H9 (cell line): ENCODE results near the gene HIC2. TPM values are rescaled to one million over a fixed set of nuclear protein-coding genes. Genes with fewer than 3 reads are reported as not detected.
"Not testable (repeated sequence)": the region's sequence is repeated elsewhere in the genome, so short reads cannot be mapped to it uniquely, and the experiment has no call there.

Source experiments
- DNase-seq: peaks from one replicate; pipeline ENCODE4 v3.0.0-alpha.2; 2017
- H2AFZ ChIP-seq: one replicate; pipeline ENCODE4 v1.6.1; 2013; ENCODE audit warnings: mild to moderate bottlenecking, low read length, control low read depth, moderate library complexity
- H2AK5ac ChIP-seq: 2 replicates; pipeline ENCODE4 v1.6.1; 2013; ENCODE audit warnings: low read length, control low read depth, mixed read lengths; ENCODE audit not compliant: insufficient read length
- H2BK120ac ChIP-seq: one replicate; pipeline ENCODE4 v1.6.1; 2013; ENCODE audit warnings: low read depth, mild to moderate bottlenecking, low read length, control low read depth, inconsistent platforms; ENCODE audit not compliant: poor library complexity, severe bottlenecking
- H2BK12ac ChIP-seq: 2 replicates; pipeline ENCODE4 v1.6.1; 2013; ENCODE audit warnings: low read length, control low read depth, mixed read lengths, low read depth; ENCODE audit not compliant: insufficient read length
- H2BK15ac ChIP-seq: 2 replicates; pipeline ENCODE4 v1.6.1; 2013; ENCODE audit warnings: low read depth, low read length, control low read depth
- H2BK20ac ChIP-seq: one replicate; pipeline ENCODE4 v1.6.1; 2013; ENCODE audit warnings: low read depth, mild to moderate bottlenecking, low read length, control low read depth, inconsistent platforms; ENCODE audit not compliant: poor library complexity, severe bottlenecking
- H2BK5ac ChIP-seq: 2 replicates; pipeline ENCODE4 v1.6.1; 2013; ENCODE audit warnings: low read length, control low read depth, mixed read lengths; ENCODE audit not compliant: insufficient read length
- H3K14ac ChIP-seq: 2 replicates; pipeline ENCODE4 v1.6.1; 2013; ENCODE audit warnings: low read length, control low read depth; ENCODE audit not compliant: insufficient read depth
- H3K18ac ChIP-seq: 2 replicates; pipeline ENCODE4 v1.6.1; 2013; ENCODE audit warnings: low read depth, mild to moderate bottlenecking, mixed read lengths, low read length, control low read depth; ENCODE audit not compliant: insufficient read length
- H3K23ac ChIP-seq: 2 replicates; pipeline ENCODE4 v1.6.1; 2013; ENCODE audit warnings: low read length, control low read depth, mixed read lengths, low read depth; ENCODE audit not compliant: insufficient read length
- H3K23me2 ChIP-seq: 2 replicates; pipeline ENCODE4 v1.6.1; 2013; ENCODE audit warnings: low read depth, mild to moderate bottlenecking, mixed read lengths, low read length, control low read depth; ENCODE audit not compliant: insufficient read length, poor library complexity, severe bottlenecking
- H3K27ac ChIP-seq: 2 replicates; pipeline ENCODE4 v1.5.1; 2013; ENCODE audit warnings: low read length, control low read depth, mixed read lengths, low read depth; ENCODE audit not compliant: insufficient read length
- H3K27me3 ChIP-seq: 2 replicates; pipeline ENCODE4 v1.6.1; 2013; ENCODE audit warnings: low read length, control low read depth, inconsistent platforms; ENCODE audit not compliant: insufficient read depth
- H3K4ac ChIP-seq: 2 replicates; pipeline ENCODE4 v1.6.1; 2013; ENCODE audit warnings: low read depth, mild to moderate bottlenecking, control low read depth, inconsistent platforms, low read length, moderate library complexity
- H3K4me1 ChIP-seq: 2 replicates; pipeline ENCODE4 v1.6.1; 2013; ENCODE audit warnings: low read length, control low read depth, inconsistent platforms; ENCODE audit not compliant: insufficient read depth
- H3K4me2 ChIP-seq: 2 replicates; pipeline ENCODE4 v1.6.1; 2013; ENCODE audit warnings: low read length, control low read depth, mixed read lengths; ENCODE audit not compliant: insufficient read length, insufficient read depth
- H3K56ac ChIP-seq: 2 replicates; pipeline ENCODE4 v1.6.1; 2013; ENCODE audit warnings: low read depth, mild to moderate bottlenecking, mixed read lengths, low read length, control low read depth; ENCODE audit not compliant: insufficient read length
- H3K79me1 ChIP-seq: 2 replicates; pipeline ENCODE4 v1.6.1; 2013; ENCODE audit warnings: low read depth, mild to moderate bottlenecking, moderate library complexity, low read length, control low read depth, inconsistent platforms; ENCODE audit not compliant: insufficient read depth, poor library complexity, severe bottlenecking
- H3K79me2 ChIP-seq: 2 replicates; pipeline ENCODE4 v1.6.1; 2013; ENCODE audit warnings: low read length, control low read depth, inconsistent platforms; ENCODE audit not compliant: insufficient read depth
- H3K9ac ChIP-seq: 2 replicates; pipeline ENCODE4 v1.6.1; 2013; ENCODE audit warnings: low read length, control low read depth, mixed read lengths; ENCODE audit not compliant: insufficient read length; ENCODE audit errors: extremely low read depth
- H3K9me3 ChIP-seq: one replicate; pipeline ENCODE4 v1.6.1; 2013; ENCODE audit warnings: low read depth, low read length, inconsistent platforms; ENCODE audit not compliant: control insufficient read depth
- H3T11ph ChIP-seq: one replicate; pipeline ENCODE4 v1.6.1; 2013; ENCODE audit warnings: mild to moderate bottlenecking, low read length, control low read depth, inconsistent platforms
- H4K20me1 ChIP-seq: one replicate; pipeline ENCODE4 v1.6.1; 2013; ENCODE audit not compliant: control insufficient read depth, insufficient read length, insufficient read depth
- H4K5ac ChIP-seq: 2 replicates; pipeline ENCODE4 v1.6.1; 2013; ENCODE audit warnings: low read depth, mild to moderate bottlenecking, mixed read lengths, low read length, control low read depth; ENCODE audit not compliant: insufficient read length
- H4K8ac ChIP-seq: replicated peaks from 2 replicates; pipeline ENCODE4 v1.6.1; 2013; ENCODE audit warnings: low read length, control low read depth, mixed read lengths, low read depth; ENCODE audit not compliant: insufficient read length
- H4K91ac ChIP-seq: 2 replicates; pipeline ENCODE4 v1.6.1; 2013; ENCODE audit warnings: low read depth, mild to moderate bottlenecking, moderate library complexity, mixed read lengths, low read length, control low read depth; ENCODE audit not compliant: insufficient read length
- H3K27ac Mint-ChIP-seq, 3 experiments: 2 replicates in 2 of 3; 3 replicates in 1 of 3; pipeline ENCODE4 v1.8.0; 2020 to 2021; ENCODE audit warnings: mixed read lengths in 3 of 3, mild to moderate bottlenecking in 1 of 3, moderate library complexity in 1 of 3
- H3K27me3 Mint-ChIP-seq: 2 replicates; pipeline ENCODE4 v1.8.0; 2021; ENCODE audit warnings: low read depth, mild to moderate bottlenecking, moderate library complexity, mixed read lengths
- H3K36me3 Mint-ChIP-seq, 3 experiments: 2 replicates in 2 of 3; 3 replicates in 1 of 3; pipeline ENCODE4 v1.8.0; 2020 to 2021; ENCODE audit warnings: low read depth in 3 of 3, mixed read lengths in 3 of 3; ENCODE audit not compliant: insufficient read depth in 1 of 3
- H3K4me1 Mint-ChIP-seq, 2 experiments: 2 replicates each; pipeline ENCODE4 v1.8.0; 2020; ENCODE audit warnings: mixed read lengths in 2 of 2
- H3K4me3 Mint-ChIP-seq, 2 experiments: 2 replicates in 1 of 2; 3 replicates in 1 of 2; pipeline ENCODE4 v1.8.0; 2020 to 2021; ENCODE audit warnings: mild to moderate bottlenecking in 2 of 2, mixed read lengths in 2 of 2, moderate library complexity in 1 of 2
- H3K9me3 Mint-ChIP-seq, 2 experiments: 2 replicates in 1 of 2; 3 replicates in 1 of 2; pipeline ENCODE4 v1.8.0; 2020; ENCODE audit warnings: mild to moderate bottlenecking in 2 of 2, mixed read lengths in 2 of 2, moderate library complexity in 1 of 2
- WGBS: extraction: QIAGEN DNeasy Blood & Tissue Kit; methylation state at CpG from one replicate; pipeline ENCODE4 v1.1.7; 2013; ENCODE audit warnings: missing lambda C conversion rate, low lambda C conversion rate, mixed read lengths; ENCODE audit not compliant: insufficient read length; ENCODE audit errors: extremely low coverage; 5-methylcytosine and 5-hydroxymethylcytosine counted together
- total RNA-seq: library from RNA; stranded (reverse); gene quantifications from 2 replicates; pipeline ENCODE4 v1.2.1, GENCODE V29; 2021

Gene HIC2
- total RNA-seq, 1 experiment from 2014 or later = 24.9 TPM

DNA sequence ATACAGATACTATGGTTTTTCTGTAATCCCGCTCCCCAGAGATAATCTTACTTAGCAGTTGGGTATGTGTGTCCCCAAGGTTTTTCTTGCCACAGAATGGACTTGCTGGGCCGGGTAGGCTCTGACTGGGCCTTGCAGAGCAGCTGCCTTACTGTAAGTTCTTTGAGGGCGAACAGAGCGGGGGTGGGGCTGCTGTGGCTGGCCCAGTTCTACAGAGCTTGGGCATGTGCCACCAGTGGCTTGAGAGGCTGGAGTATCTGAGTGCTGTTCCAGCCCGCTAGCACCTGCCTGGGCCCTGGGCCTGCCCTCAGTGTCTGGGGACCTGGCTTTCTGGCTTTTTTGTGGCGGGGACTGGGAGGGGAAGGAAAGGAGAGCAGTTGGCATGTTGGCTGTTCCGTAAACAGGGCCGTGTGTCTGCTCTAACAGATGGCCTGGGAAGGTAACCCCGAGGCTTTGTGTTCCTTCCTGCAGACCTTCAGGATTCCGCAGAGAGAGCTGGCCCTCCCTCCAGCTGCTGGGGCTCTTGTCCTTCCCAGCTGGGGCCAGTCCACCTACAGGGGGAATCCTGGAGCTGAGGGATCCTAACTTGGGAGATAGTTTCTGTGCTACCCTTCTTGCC lies 23.0 kb downstream of the HIC2 start:
- not testable (repeated sequence) for H4K5ac ChIP-seq, H3K9ac ChIP-seq, H3K9me3 ChIP-seq, H3K4me2 ChIP-seq, DNase-seq, H2BK120ac ChIP-seq, H3T11ph ChIP-seq, H3K4me3 Mint-ChIP-seq, H3K9me3 Mint-ChIP-seq, H2BK20ac ChIP-seq, H3K4ac ChIP-seq, H3K79me1 ChIP-seq, H4K8ac ChIP-seq, H2AK5ac ChIP-seq, H3K79me2 ChIP-seq, H2BK15ac ChIP-seq, H3K4me1 ChIP-seq, H3K27me3 Mint-ChIP-seq, H3K23me2 ChIP-seq, H3K18ac ChIP-seq, H3K23ac ChIP-seq, H3K27me3 ChIP-seq, H3K27ac Mint-ChIP-seq, H2BK5ac ChIP-seq, H3K14ac ChIP-seq, H4K91ac ChIP-seq, H3K56ac ChIP-seq, H2AFZ ChIP-seq, H3K27ac ChIP-seq, H3K36me3 Mint-ChIP-seq, H2BK12ac ChIP-seq, H4K20me1 ChIP-seq
- no CpG with 5 or more reads among the region's 10 CpGs for WGBS
- H3K4me1 Mint-ChIP-seq = peaks cover 7 to 13% of the 10 kb centered on the region in 2 experiments

DNA sequence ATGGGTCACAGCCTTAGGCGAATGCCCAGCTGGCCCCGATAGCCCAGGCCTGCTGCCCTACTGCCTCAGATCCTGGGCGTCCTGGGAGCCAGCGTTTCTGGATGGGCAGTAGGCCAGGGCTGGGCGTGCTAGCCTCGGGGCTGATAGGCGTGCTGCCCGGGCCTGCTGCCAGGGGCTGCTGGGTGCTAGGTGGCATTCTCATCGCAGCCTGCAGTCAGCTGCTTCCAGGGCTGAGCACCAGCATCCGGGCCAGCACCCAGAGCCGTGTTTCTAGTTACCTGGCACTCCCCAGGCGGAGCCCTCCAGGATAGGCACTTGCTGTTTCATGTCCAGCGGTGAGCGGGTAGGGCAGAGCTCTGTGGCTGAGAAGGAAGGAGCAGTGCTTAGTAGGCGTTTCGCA lies 23.5 kb downstream of the HIC2 start:
- not testable (repeated sequence) for H2BK15ac ChIP-seq, H3K14ac ChIP-seq, H3K27me3 ChIP-seq, H3K56ac ChIP-seq, H3K4me3 Mint-ChIP-seq, H3K18ac ChIP-seq, DNase-seq, H3K23me2 ChIP-seq, H3K27ac ChIP-seq, H2BK5ac ChIP-seq, H2BK20ac ChIP-seq, H2AFZ ChIP-seq, H3K9me3 ChIP-seq, H3T11ph ChIP-seq, H3K4me2 ChIP-seq, H3K27me3 Mint-ChIP-seq, H3K36me3 Mint-ChIP-seq, H2AK5ac ChIP-seq, H3K79me1 ChIP-seq, H2BK120ac ChIP-seq, H3K79me2 ChIP-seq, H4K5ac ChIP-seq, H3K27ac Mint-ChIP-seq, H3K9me3 Mint-ChIP-seq, H4K91ac ChIP-seq, H4K8ac ChIP-seq, H3K23ac ChIP-seq, H3K4ac ChIP-seq, H3K4me1 ChIP-seq, H4K20me1 ChIP-seq, H3K9ac ChIP-seq, H2BK12ac ChIP-seq
- WGBS = no CpG with 5 or more reads among the region's 16 CpGs
- H3K4me1 Mint-ChIP-seq = peaks cover 7 to 13% of the 10 kb centered on the region in 2 experiments
